ENCODE data around the gene TMEM229B.

Gene TMEM229B

DNA sequence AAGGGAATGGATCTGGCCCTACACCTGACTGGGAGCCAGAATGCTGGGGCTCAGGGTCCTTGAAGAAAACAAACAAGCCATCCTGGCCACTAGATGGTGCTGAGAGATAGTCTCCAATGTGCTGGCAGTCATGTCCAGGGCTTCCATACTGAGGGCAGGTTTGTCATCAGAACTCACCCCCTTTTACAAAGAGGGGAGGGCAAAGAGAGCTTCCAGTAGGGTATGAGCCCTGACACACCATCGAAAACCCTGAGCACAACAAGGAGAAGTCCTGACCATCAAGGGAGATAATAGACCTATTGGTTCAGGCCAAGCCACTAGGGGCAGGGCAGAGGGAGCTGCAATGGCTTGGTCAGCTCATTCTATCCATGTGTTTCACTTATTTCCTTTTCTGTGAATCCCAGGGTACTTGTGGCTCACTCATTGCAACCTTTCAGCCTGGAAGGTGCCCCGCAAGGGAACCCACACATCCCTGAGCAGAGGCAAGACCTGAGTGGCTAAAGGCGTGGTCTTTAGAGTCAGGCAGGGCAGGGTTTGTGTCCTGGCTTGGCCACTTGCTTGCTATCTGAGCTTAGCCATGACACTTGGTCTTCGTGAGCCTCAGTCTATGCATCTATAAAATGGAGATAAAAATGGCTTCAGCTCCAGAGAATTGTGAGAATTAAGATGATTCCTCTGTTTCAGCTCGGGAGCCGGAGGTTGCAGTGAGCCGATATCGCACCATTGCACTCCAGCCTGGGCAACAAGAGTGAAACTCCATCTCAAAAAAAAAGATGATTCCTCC lies 38.3 kb upstream of the TMEM229B start:
- Histone ChIP-seq H3K4me3 (ENCODE audit: low read depth, low read length) (no peak overlapping the region), H3K36me3 (ENCODE audit: control insufficient read depth, insufficient read depth, low read length) (no peaks in the 10 kb centered on the region), H3K4me1 (ENCODE audit: control insufficient read depth, insufficient read depth, low read length) (peaks cover 4% of the 10 kb centered on the region; the same call in 1 of the 2 replicates), H3K9ac (ENCODE audit: low read length) (no peak overlapping the region), H3K27ac (ENCODE audit: low read depth, low read length) (no peak overlapping the region), H3K27me3 (ENCODE audit: control insufficient read depth, insufficient read depth, low read length) (no peaks in the 10 kb centered on the region), H3K9me3 (ENCODE audit: control insufficient read depth, insufficient read depth, low read depth, low read length) (no peaks in the 10 kb centered on the region)

GRCh38 chr14:67526181-67526580 lies 37.7 kb upstream of the TMEM229B start:
- no peak overlapping the region for H3K9ac ChIP-seq (ENCODE audit: low read length)
- no peak overlapping the region for H3K27ac ChIP-seq (ENCODE audit: low read depth, low read length)
- 0 out of 2 replicates have a peak, but pooled peaks cover under 1% of the 10 kb centered on the region for H3K27me3 ChIP-seq (ENCODE audit: control insufficient read depth, insufficient read depth, low read length)
- no peak overlapping the region for H3K4me3 ChIP-seq (ENCODE audit: low read depth, low read length)
- H3K4me1 ChIP-seq (ENCODE audit: control insufficient read depth, insufficient read depth, low read length) = peaks cover 4% of the 10 kb centered on the region; the same call in 1 of the 2 replicates
- no peaks in the 10 kb centered on the region for H3K36me3 ChIP-seq (ENCODE audit: control insufficient read depth, insufficient read depth, low read length)
- H3K9me3 ChIP-seq (ENCODE audit: control insufficient read depth, insufficient read depth, low read depth, low read length) = no peaks in the 10 kb centered on the region

- Histone ChIP-seq H3K9ac (ENCODE audit: low read length) (no peak overlapping the region), H3K4me1 (ENCODE audit: control insufficient read depth, insufficient read depth, low read length) (peaks cover 4% of the 10 kb centered on the region; the same call in 1 of the 2 replicates), H3K36me3 (ENCODE audit: control insufficient read depth, insufficient read depth, low read length) (no peaks in the 10 kb centered on the region), H3K27ac (ENCODE audit: low read depth, low read length) (no peak overlapping the region), H3K4me3 (ENCODE audit: low read depth, low read length) (no peak overlapping the region), H3K9me3 (ENCODE audit: control insufficient read depth, insufficient read depth, low read depth, low read length) (no peaks in the 10 kb centered on the region), H3K27me3 (ENCODE audit: control insufficient read depth, insufficient read depth, low read length) (peaks cover 6% of the 10 kb centered on the region; the same call in 1 of the 2 replicates)
Measured at GRCh38 chr14:67525389-67525788, 36.9 kb upstream of the TMEM229B start.

DNA sequence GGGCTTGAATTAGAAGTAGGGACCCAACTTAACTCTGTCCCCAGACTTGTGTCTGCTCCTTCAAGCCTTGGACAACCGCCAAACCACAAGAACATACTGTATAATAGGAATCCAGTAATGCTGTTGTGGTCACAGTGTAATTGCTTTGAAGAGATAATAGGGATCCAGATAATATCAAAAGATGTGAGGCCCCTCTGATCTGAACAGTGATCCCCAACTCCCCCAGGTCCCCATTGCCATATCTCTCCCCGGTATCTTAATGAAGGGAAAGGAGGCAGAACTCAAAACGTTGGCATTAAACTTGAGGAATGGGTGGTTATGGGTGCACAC lies 36.1 kb upstream of the TMEM229B start:
- Histone ChIP-seq H3K27ac (ENCODE audit: low read depth, low read length) (no peak overlapping the region), H3K9ac (ENCODE audit: low read length) (no peak overlapping the region), H3K36me3 (ENCODE audit: control insufficient read depth, insufficient read depth, low read length) (no peaks in the 10 kb centered on the region), H3K9me3 (ENCODE audit: control insufficient read depth, insufficient read depth, low read depth, low read length) (no peaks in the 10 kb centered on the region), H3K4me3 (ENCODE audit: low read depth, low read length) (no peak overlapping the region), H3K27me3 (ENCODE audit: control insufficient read depth, insufficient read depth, low read length) (peaks cover 9% of the 10 kb centered on the region), H3K4me1 (ENCODE audit: control insufficient read depth, insufficient read depth, low read length) (peaks cover 4% of the 10 kb centered on the region; the same call in 1 of the 2 replicates)

GRCh38 chr14:67523764-67524633 lies 35.5 kb upstream of the TMEM229B start:
- Histone ChIP-seq H3K36me3 (ENCODE audit: control insufficient read depth, insufficient read depth, low read length) (no peaks in the 10 kb centered on the region), H3K27ac (ENCODE audit: low read depth, low read length) (no peak overlapping the region), H3K4me3 (ENCODE audit: low read depth, low read length) (no peak overlapping the region), H3K27me3 (ENCODE audit: control insufficient read depth, insufficient read depth, low read length) (peaks cover 15% of the 10 kb centered on the region), H3K4me1 (ENCODE audit: control insufficient read depth, insufficient read depth, low read length) (peaks cover 4% of the 10 kb centered on the region; the same call in 1 of the 2 replicates), H3K9ac (ENCODE audit: low read length) (no peak overlapping the region), H3K9me3 (ENCODE audit: control insufficient read depth, insufficient read depth, low read depth, low read length) (no peaks in the 10 kb centered on the region)

- H3K27me3 ChIP-seq (ENCODE audit: control insufficient read depth, insufficient read depth, low read length) = peaks cover 32% of the 10 kb centered on the region
- H3K27ac ChIP-seq (ENCODE audit: low read depth, low read length) = no peak overlapping the region
- no peaks in the 10 kb centered on the region for H3K36me3 ChIP-seq (ENCODE audit: control insufficient read depth, insufficient read depth, low read length)
- no peak overlapping the region for H3K4me3 ChIP-seq (ENCODE audit: low read depth, low read length)
- peaks cover 4% of the 10 kb centered on the region; the same call in 1 of the 2 replicates for H3K4me1 ChIP-seq (ENCODE audit: control insufficient read depth, insufficient read depth, low read length)
- H3K9ac ChIP-seq (ENCODE audit: low read length) = no peak overlapping the region
- no peaks in the 10 kb centered on the region for H3K9me3 ChIP-seq (ENCODE audit: control insufficient read depth, insufficient read depth, low read depth, low read length)
Measured at GRCh38 chr14:67522270-67522669, 33.7 kb upstream of the TMEM229B start.

- Histone ChIP-seq H3K4me3 (ENCODE audit: low read depth, low read length) (no peak overlapping the region), H3K4me1 (ENCODE audit: control insufficient read depth, insufficient read depth, low read length) (0 out of 2 replicates have a peak, but pooled peaks cover 4% of the 10 kb centered on the region), H3K27ac (ENCODE audit: low read depth, low read length) (no peak overlapping the region), H3K27me3 (ENCODE audit: control insufficient read depth, insufficient read depth, low read length) (peaks cover 50% of the 10 kb centered on the region), H3K9me3 (ENCODE audit: control insufficient read depth, insufficient read depth, low read depth, low read length) (no peaks in the 10 kb centered on the region), H3K9ac (ENCODE audit: low read length) (no peak overlapping the region), H3K36me3 (ENCODE audit: control insufficient read depth, insufficient read depth, low read length) (no peaks in the 10 kb centered on the region)
Measured at GRCh38 chr14:67520482-67520881, 32.0 kb upstream of the TMEM229B start.

DNA sequence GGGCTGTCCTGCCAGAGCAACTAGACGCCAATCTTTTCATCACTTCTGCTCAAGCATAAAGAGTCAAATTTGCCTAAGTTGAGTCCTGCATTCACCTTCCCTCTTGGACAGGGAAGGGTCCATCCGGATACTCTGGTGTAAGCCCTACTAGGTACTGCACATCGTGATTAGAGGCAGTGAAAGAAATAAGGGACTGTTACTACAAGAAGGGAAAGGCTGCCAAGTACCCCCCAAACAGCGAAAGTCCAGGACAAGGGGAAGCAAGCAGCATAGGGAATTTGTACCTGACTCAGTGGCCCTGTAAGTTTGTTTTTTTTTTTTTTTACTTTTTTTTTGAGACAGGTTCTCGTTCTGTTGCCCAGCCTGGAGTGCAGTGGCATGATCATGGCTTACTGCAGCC lies 30.9 kb upstream of the TMEM229B start:
- Histone ChIP-seq H3K9me3 (ENCODE audit: control insufficient read depth, insufficient read depth, low read depth, low read length) (no peaks in the 10 kb centered on the region), H3K4me3 (ENCODE audit: low read depth, low read length) (no peak overlapping the region), H3K36me3 (ENCODE audit: control insufficient read depth, insufficient read depth, low read length) (no peaks in the 10 kb centered on the region), H3K4me1 (ENCODE audit: control insufficient read depth, insufficient read depth, low read length) (0 out of 2 replicates have a peak, but pooled peaks cover 4% of the 10 kb centered on the region), H3K9ac (ENCODE audit: low read length) (no peak overlapping the region), H3K27ac (ENCODE audit: low read depth, low read length) (no peak overlapping the region), H3K27me3 (ENCODE audit: control insufficient read depth, insufficient read depth, low read length) (peaks cover 60% of the 10 kb centered on the region)

GRCh38 chr14:67517083-67517482 lies 28.6 kb upstream of the TMEM229B start:
- Histone ChIP-seq H3K36me3 (ENCODE audit: control insufficient read depth, insufficient read depth, low read length) (no peaks in the 10 kb centered on the region), H3K27me3 (ENCODE audit: control insufficient read depth, insufficient read depth, low read length) (peaks cover 83% of the 10 kb centered on the region), H3K9ac (ENCODE audit: low read length) (no peak overlapping the region), H3K4me3 (ENCODE audit: low read depth, low read length) (no peak overlapping the region), H3K27ac (ENCODE audit: low read depth, low read length) (no peak overlapping the region), H3K4me1 (ENCODE audit: control insufficient read depth, insufficient read depth, low read length) (peaks cover 9% of the 10 kb centered on the region), H3K9me3 (ENCODE audit: control insufficient read depth, insufficient read depth, low read depth, low read length) (no peaks in the 10 kb centered on the region)

DNA sequence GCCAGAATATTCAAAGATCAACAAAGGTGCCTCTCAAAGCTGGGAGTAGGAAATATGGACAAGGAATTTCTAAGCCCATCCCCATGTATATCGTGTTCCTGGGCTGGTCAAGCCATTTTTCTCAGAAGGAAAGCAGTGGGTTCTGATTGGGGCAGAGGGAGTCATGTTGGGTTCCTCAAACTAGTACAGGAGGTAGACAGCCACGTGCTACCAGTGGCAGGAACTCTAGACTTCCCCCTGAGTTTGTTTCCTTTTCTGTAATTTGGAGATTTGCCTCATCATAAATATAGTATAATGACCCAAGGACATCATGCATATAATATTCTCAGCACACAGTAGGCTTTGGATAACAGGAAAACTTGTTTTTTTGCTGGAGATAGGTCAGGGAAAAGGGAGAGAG lies 28.2 kb upstream of the TMEM229B start:
- Histone ChIP-seq H3K27me3 (ENCODE audit: control insufficient read depth, insufficient read depth, low read length) (peaks cover 87% of the 10 kb centered on the region), H3K9me3 (ENCODE audit: control insufficient read depth, insufficient read depth, low read depth, low read length) (no peaks in the 10 kb centered on the region), H3K27ac (ENCODE audit: low read depth, low read length) (no peak overlapping the region)

More for the DNA sequence above, 28.2 kb upstream of the TMEM229B start:
- Histone ChIP-seq H3K4me1 (ENCODE audit: control insufficient read depth, insufficient read depth, low read length) (peaks cover 9% of the 10 kb centered on the region), H3K9ac (ENCODE audit: low read length) (no peak overlapping the region), H3K4me3 (ENCODE audit: low read depth, low read length) (no peak overlapping the region), H3K36me3 (ENCODE audit: control insufficient read depth, insufficient read depth, low read length) (no peaks in the 10 kb centered on the region)

Measured in HUES6 (cell line).